T-helper 17 cell (primary cell): ENCODE data around the gene KCTD7. TPM values are rescaled to one million over a fixed set of nuclear protein-coding genes. Genes with fewer than 3 reads are reported as not detected.
"Not testable (repeated sequence)": the region's sequence is repeated elsewhere in the genome, so short reads cannot be mapped to it uniquely, and the experiment has no call there.

Source experiments
- ATAC-seq: fragments of 150-1000 bp; cut with Tn5 transposase; 2 replicates; pipeline ENCODE4 v1.10.0; 2021; ENCODE audit warnings: mild to moderate bottlenecking, moderate library complexity
- DNase-seq, 3 donors: peaks; one replicate each; pipeline versions ENCODE4 v3.0.0 to v3.0.0-alpha.2; 2020 to 2021
- H3K9me3 ChIP-seq: one replicate; pipeline ENCODE4 v1.7.0; 2013; ENCODE audit warnings: low read length, mild to moderate bottlenecking; ENCODE audit not compliant: control insufficient read depth, poor library complexity, severe bottlenecking
- H3K27ac Mint-ChIP-seq: one replicate; pipeline ENCODE4 v1.8.0; 2022; ENCODE audit warnings: mild to moderate bottlenecking, moderate library complexity, mixed read lengths
- H3K27me3 Mint-ChIP-seq: one replicate; pipeline ENCODE4 v1.8.0; 2022; ENCODE audit warnings: mixed read lengths
- H3K36me3 Mint-ChIP-seq: one replicate; pipeline ENCODE4 v1.8.0; 2022; ENCODE audit warnings: low read depth, mixed read lengths
- H3K4me1 Mint-ChIP-seq: one replicate; pipeline ENCODE4 v1.8.0; 2022; ENCODE audit warnings: mild to moderate bottlenecking, mixed read lengths
- H3K4me3 Mint-ChIP-seq: one replicate; pipeline ENCODE4 v1.8.0; 2022; ENCODE audit warnings: mild to moderate bottlenecking, moderate library complexity, mixed read lengths
- total RNA-seq, 4 donors: library from RNA in 2 of 4; stranded (reverse) in 2 of 4; gene quantifications; one replicate each; pipeline ENCODE4 v1.2.3 and lab custom pipeline; 2022 to 2026

KCTD7 gene
- total RNA-seq, 2 donors from 2014 or later: 27.0 to 32.2 TPM

DNA sequence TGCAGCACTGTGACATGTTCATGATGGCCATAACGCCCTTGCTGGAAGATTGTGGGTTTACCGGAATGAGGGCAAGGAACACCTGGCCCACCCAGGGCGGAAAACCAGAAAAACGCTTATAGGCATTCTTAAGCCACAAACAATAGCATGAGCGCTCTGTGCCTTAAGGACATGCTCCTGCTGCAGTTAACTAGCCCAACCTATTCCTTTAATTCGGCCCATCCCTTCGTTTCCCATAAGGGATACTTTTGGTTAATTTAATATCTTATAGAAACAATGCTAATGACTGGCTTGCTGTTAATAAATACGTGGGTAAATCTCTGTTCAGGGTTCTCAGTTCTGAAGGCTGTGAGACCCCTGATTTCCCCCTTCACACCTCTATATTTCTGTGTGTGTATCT, 34.6 kb upstream of the KCTD7 start:
- not testable (repeated sequence) for H3K36me3 Mint-ChIP-seq, ATAC-seq, DNase-seq, H3K27me3 Mint-ChIP-seq, H3K9me3 ChIP-seq, H3K4me3 Mint-ChIP-seq
- Mint-ChIP-seq H3K4me1 (peaks cover 26% of the 10 kb centered on the region), H3K27ac (peak overlapping the region; percentile 91)

DNA sequence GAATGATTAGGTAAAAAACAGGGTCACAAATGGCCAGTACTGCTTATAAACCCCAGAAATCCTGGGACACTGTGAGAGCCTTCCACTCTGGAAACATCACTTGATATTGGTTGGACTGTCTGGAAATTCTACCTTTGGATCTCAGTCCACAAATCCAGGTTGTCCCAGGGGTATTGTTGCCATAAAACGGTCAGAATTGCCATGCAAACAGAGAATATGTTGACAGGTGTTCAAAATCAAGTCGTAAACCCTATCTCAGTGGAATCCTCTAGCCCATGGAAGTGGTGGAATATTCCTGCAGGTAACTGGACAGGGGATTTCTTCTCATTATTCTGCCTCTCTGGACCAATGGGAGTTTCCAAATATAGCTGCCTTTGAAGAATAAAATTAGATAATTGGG, 31.2 kb upstream of the KCTD7 start:
- DNase-seq (no peak), ATAC-seq (no peak)
- H3K9me3 ChIP-seq: no peaks in the 10 kb centered on the region
- Mint-ChIP-seq H3K27me3 (no peaks in the 10 kb centered on the region), H3K36me3 (peaks cover 2% of the 10 kb centered on the region), H3K4me3 (no peak overlapping the region), H3K27ac (no peak overlapping the region), H3K4me1 (peaks cover 6% of the 10 kb centered on the region)

GRCh38 chr7:66602159-66602558, 26.5 kb upstream of the KCTD7 start:
- no peak overlapping the region for H3K4me3 Mint-ChIP-seq
- ATAC-seq (no peak), DNase-seq (no peak)
- H3K9me3 ChIP-seq: no peaks in the 10 kb centered on the region
- H3K27ac Mint-ChIP-seq: no peak overlapping the region
- no peaks in the 10 kb centered on the region for H3K36me3 Mint-ChIP-seq
- no peaks in the 10 kb centered on the region for H3K4me1 Mint-ChIP-seq
- H3K27me3 Mint-ChIP-seq: no peaks in the 10 kb centered on the region

DNA sequence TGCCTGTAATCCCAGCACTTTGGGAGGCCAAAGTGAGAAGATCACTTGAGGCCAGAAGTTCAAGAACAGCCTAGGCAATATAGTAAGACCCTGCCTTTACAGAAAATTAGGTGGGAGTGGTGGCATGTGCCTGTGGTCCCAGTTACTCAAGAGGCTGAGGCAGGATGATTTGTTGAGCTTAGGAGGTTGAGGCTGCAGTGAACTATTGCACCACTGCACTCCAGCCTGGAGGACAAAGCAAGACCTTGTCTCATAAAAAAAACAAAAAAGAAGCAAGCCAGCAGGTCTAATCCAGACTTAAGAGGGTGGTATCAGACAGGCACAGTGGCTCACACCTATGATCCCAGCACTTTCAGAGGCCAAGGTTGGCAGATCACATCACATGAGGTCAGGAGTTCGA, 24.5 kb upstream of the KCTD7 start:
- H3K9me3 ChIP-seq: no peaks in the 10 kb centered on the region
- no peaks in the 10 kb centered on the region for H3K4me1 Mint-ChIP-seq
- H3K36me3 Mint-ChIP-seq: no peaks in the 10 kb centered on the region
- H3K27ac Mint-ChIP-seq: no peak overlapping the region
- ATAC-seq (no peak), DNase-seq (no peak)
- H3K4me3 Mint-ChIP-seq: no peak overlapping the region
- no peaks in the 10 kb centered on the region for H3K27me3 Mint-ChIP-seq

DNA sequence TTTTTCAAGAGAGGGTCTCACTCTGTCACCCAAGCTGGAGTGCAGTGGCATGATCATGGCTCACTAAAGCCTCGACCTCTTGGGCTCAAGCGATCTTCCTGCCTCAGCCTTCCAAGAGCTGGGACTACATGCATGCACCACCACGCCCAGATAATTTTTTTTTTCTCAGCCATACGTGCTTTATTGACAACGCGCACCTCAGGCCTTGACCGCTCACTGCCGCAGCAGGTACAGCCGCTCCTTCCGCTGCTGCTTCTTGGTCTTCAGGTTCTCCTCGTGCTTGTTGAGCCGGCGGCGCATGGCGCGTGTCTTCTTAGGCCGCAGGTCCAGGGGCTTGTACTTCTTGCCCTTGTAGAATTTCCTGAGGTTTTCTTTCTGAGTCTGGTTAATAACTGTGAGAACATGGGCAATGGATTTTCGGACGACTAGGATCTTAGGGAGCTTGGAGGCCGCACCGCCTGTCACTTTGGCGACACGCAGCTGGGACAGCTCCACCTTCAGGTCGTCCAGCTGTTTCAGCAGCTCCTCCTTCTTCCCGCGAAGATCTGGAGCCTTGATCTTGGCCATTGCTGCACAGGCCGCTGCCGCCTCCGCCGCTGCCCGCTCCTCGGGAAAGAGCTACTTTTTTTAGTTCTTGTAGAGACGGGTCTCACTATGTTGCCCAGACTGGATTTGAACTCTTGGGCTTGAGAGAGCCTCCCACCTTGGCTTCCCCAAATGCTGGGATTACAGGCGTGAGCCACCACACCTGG, 22.0 kb upstream of the KCTD7 start:
- H3K36me3 Mint-ChIP-seq, H3K9me3 ChIP-seq, H3K27me3 Mint-ChIP-seq, H3K4me3 Mint-ChIP-seq, H3K4me1 Mint-ChIP-seq, H3K27ac Mint-ChIP-seq, DNase-seq, ATAC-seq: not testable (repeated sequence)

DNA sequence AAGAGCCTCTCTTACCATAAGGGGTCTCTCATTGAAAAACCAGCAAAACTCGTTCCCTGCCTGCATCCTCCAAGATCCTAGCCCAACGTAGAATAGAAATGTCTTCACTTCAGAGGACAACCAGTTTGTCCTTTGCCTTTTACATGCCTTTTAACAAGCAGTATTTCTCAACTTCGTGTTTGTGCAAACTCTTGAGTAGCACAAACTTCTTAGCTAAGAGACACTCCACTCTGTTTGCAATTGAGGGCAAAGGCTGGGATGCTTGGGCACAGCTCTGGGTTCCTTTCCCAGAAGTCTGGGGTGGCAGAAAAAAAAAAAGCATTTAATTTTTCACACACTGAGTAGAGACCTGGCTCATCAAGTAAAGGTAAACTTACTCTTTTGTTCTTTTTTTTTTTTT, 19.5 kb upstream of the KCTD7 start:
- Mint-ChIP-seq H3K36me3 (no peaks in the 10 kb centered on the region), H3K4me1 (no peaks in the 10 kb centered on the region), H3K27me3 (no peaks in the 10 kb centered on the region), H3K4me3 (no peak overlapping the region), H3K27ac (no peak overlapping the region)
- H3K9me3 ChIP-seq: no peaks in the 10 kb centered on the region
- DNase-seq (no peak), ATAC-seq (no peak)

DNA sequence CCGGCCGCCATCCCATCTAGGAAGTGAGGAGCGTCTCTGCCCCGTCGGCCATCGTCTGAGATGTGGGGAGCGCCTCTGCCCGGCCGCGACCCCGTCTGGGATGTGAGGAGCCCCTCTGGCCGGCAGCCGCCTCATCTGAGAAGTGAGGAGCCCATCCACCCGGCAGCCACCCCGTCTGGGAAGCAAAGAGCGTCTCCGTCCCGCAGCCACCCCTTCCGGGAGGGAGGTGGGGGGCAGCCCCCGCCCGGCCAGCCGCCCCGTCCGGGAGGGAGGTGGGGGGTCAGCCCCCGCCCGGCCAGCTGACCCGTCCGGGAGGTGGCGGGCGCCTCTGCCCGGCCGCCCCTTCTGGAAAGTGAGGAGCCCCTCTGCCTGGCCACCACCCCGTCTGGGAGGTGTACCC, 14.1 kb upstream of the KCTD7 start:
- not testable (repeated sequence) for H3K36me3 Mint-ChIP-seq, H3K4me1 Mint-ChIP-seq, H3K27ac Mint-ChIP-seq, ATAC-seq, H3K9me3 ChIP-seq, DNase-seq, H3K27me3 Mint-ChIP-seq, H3K4me3 Mint-ChIP-seq

GRCh38 chr7:66615699-66616098, 13.0 kb upstream of the KCTD7 start:
- no peaks in the 10 kb centered on the region for H3K9me3 ChIP-seq
- H3K4me3 Mint-ChIP-seq: no peak overlapping the region
- no peaks in the 10 kb centered on the region for H3K36me3 Mint-ChIP-seq
- H3K27ac Mint-ChIP-seq: no peak overlapping the region
- no peaks in the 10 kb centered on the region for H3K4me1 Mint-ChIP-seq
- ATAC-seq (no peak), DNase-seq (no peak)
- H3K27me3 Mint-ChIP-seq: peaks cover 5% of the 10 kb centered on the region

DNA sequence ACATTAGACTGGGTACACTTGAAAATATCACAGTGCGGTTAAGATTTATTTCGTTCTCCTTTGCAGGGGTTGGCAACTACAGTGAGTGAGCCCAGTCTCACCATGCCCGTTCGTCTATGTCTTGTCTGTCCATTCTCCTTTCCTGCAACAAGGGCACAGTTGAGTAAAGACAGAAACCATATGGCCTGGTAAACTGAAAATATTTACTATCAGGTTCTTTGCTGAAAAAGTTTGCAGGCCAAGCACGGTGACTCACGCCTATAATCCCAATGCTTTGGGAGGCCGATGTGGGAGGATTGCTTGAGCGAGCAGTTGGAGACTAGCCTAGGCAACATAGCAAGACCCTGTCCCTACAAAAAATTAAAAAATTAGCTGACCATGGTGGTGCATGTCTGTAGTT, 11.4 kb upstream of the KCTD7 start:
- no peaks in the 10 kb centered on the region for H3K36me3 Mint-ChIP-seq
- no peaks in the 10 kb centered on the region for H3K4me1 Mint-ChIP-seq
- ATAC-seq (no peak), DNase-seq (no peak)
- H3K27ac Mint-ChIP-seq: no peak overlapping the region
- H3K4me3 Mint-ChIP-seq: no peak overlapping the region
- no peaks in the 10 kb centered on the region for H3K9me3 ChIP-seq
- peaks cover 5% of the 10 kb centered on the region for H3K27me3 Mint-ChIP-seq

DNA sequence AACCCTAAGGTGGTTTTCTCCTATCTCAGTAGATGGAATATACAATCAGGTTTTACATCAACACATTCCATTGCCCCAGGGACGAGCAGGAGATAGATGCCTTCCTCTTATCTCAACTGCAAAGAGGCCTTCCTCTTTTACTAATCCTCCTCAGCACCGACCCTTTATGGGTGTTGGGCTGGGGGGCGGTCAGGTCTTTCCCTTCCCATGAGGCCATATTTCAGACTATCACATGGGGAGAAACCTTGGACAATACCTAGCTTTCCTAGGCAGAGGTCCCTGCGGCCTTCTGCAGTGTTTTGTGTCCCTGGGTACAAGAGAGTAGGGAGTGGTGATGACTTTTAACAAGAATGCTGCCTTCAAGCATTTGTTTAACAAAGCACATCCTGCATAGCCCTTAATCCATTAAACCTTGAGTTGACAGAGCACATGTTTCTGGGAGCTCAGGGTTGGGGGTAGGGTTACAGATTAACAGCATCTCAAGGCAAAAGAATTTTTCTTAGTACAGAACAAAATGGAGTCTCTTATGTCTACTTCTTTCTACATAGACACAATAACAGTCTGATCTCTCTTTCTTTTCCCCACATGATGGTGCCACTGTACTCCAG, 9.2 kb upstream of the KCTD7 start:
- H3K4me3 Mint-ChIP-seq, DNase-seq, H3K27ac Mint-ChIP-seq, ATAC-seq, H3K4me1 Mint-ChIP-seq, H3K27me3 Mint-ChIP-seq, H3K36me3 Mint-ChIP-seq, H3K9me3 ChIP-seq: not testable (repeated sequence)

DNA sequence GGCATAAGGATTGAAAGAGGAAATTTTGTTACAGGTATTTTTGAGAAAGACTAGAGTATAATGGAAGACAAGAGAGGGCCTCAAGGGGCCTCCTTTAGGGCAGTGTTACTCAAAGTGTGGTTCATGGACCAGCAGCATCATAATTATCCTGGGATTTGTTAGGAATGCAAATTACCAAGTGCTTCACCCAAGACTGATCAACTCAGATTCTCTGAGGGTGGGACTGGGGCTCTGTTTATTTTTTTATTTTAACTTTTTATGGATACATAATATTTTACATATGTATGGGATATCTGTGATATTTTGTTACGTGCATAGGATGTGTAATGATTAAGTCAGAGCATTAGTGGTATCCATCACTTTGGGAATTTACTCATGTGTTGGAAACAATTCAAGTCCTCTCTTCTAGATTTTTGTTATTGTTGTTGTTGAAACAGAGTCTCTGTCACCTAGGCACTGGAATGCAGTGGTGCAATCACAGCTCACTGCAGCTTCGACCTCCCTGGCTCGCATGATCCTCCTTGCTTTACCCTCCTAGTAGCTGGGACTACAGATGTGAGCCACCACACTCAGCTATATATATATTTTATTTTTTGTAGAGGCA, 2.2 kb upstream of the KCTD7 start:
- Mint-ChIP-seq H3K27me3 (no peaks in the 10 kb centered on the region), H3K36me3 (no peaks in the 10 kb centered on the region), H3K4me1 (peaks cover 26% of the 10 kb centered on the region), H3K4me3 (no peak overlapping the region), H3K27ac (no peak overlapping the region)
- H3K9me3 ChIP-seq: no peaks in the 10 kb centered on the region
- DNase-seq (no peak), ATAC-seq (no peak)

DNA sequence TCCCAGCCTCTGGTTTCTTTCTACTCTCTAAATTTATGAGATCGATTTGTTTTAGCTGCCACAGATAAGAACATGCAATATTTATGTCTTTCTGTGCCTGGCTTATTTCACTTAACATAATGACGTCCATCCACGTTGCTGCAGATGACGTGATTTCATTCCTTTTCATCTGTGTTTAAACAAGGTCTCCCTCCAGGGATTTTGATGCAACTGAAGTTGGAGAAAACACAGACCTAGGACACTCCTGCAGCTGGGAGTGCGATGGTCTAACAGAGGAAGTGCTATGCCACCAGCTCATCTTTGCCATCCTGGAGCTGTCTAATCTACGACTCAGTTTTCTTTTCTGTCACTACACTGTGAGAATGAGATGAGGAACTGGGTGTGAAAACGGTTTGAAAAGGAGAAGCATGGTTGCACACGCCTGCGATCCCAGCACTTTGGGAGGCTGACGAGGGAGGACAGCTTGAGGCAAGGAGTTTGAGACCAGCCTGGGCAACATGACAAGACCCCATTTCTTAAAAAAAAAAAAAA, 1.5 kb upstream of the KCTD7 start:
- DNase-seq (no peak), ATAC-seq (no peak)
- Mint-ChIP-seq H3K4me1 (peaks cover 33% of the 10 kb centered on the region), H3K36me3 (no peaks in the 10 kb centered on the region), H3K27me3 (no peaks in the 10 kb centered on the region), H3K4me3 (peak overlapping the region; percentile 91), H3K27ac (no peak overlapping the region)
- no peaks in the 10 kb centered on the region for H3K9me3 ChIP-seq

DNA sequence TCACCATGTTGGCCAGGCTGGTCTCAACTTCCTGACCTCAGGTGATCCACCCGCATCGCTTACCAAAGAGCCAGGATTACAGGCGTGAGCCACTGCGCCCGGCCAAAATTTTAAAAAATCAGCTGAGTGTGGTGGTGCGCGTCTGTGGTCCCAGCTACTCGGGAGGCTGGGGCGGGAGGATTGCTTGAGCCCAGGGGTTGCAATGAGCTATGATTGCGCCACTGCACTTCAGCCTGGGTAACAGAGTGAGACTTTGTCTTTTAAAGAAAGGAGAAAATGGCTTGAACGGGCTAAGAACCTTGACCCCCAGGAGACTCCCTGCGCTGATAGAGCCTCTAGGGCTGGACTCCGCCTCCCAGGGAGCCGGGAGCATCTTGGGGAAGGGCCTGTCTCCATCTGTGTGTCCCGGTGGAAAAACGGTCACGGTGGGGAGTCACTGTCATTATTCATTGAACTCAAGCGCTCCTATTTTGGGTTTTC, 760 bp upstream of the KCTD7 start:
- peak overlapping the region; percentile 91 for H3K4me3 Mint-ChIP-seq
- ATAC-seq (no peak), DNase-seq (no peak)
- H3K9me3 ChIP-seq: no peaks in the 10 kb centered on the region
- H3K4me1 Mint-ChIP-seq: peaks cover 39% of the 10 kb centered on the region
- peak overlapping the region; percentile 56 for H3K27ac Mint-ChIP-seq
- H3K27me3 Mint-ChIP-seq: no peaks in the 10 kb centered on the region
- no peaks in the 10 kb centered on the region for H3K36me3 Mint-ChIP-seq
